GM23248 (cell line): ENCODE measurements around the gene KLF15. TPM values are rescaled to one million over a fixed set of nuclear protein-coding genes. Genes with fewer than 3 reads are reported as not detected.

Source experiments
- DNase-seq: peaks from one replicate; pipeline ENCODE4 v3.0.0-alpha.2; 2015
- H2AFZ ChIP-seq: fragments of 200-600 bp; sonication (generic); 2 replicates; pipeline ENCODE4 v1.6.1; 2016; ENCODE audit warnings: antibody characterized with exemption
- H3F3A ChIP-seq: fragments of 200-600 bp; sonication (generic); 2 replicates; pipeline ENCODE4 v1.6.1; 2016; ENCODE audit warnings: mild to moderate bottlenecking, antibody characterized with exemption, mixed run types; ENCODE audit not compliant: insufficient read depth
- H3K27ac ChIP-seq: fragments of 200-600 bp; sonication (generic); 2 replicates; pipeline ENCODE4 v1.5.1; 2016; ENCODE audit warnings: mild to moderate bottlenecking
- H3K27me3 ChIP-seq: fragments of 200-600 bp; sonication (generic); replicated peaks from 2 replicates; pipeline ENCODE4 v1.6.1; 2016; ENCODE audit warnings: mild to moderate bottlenecking; ENCODE audit not compliant: insufficient read depth
- H3K36me3 ChIP-seq: fragments of 200-600 bp; sonication (generic); 2 replicates; pipeline ENCODE4 v1.6.1; 2016; ENCODE audit warnings: low read depth, mild to moderate bottlenecking
- H3K4me1 ChIP-seq: fragments of 200-600 bp; sonication (generic); 2 replicates; pipeline ENCODE4 v1.6.1; 2016; ENCODE audit warnings: mild to moderate bottlenecking; ENCODE audit not compliant: insufficient read depth
- H3K4me2 ChIP-seq: fragments of 200-600 bp; sonication (generic); one replicate; pipeline ENCODE4 v1.6.1; 2016; ENCODE audit warnings: mild to moderate bottlenecking; ENCODE audit not compliant: unreplicated experiment
- H3K4me3 ChIP-seq: fragments of 200-600 bp; sonication (generic); 2 replicates; pipeline ENCODE4 v1.5.1; 2016; ENCODE audit warnings: mild to moderate bottlenecking
- H3K79me2 ChIP-seq: fragments of 200-600 bp; sonication (generic); 2 replicates; pipeline ENCODE4 v1.6.1; 2016; ENCODE audit warnings: mild to moderate bottlenecking; ENCODE audit not compliant: insufficient read depth
- H3K9ac ChIP-seq: fragments of 200-600 bp; sonication (generic); 2 replicates; pipeline ENCODE4 v1.6.1; 2016; ENCODE audit warnings: mild to moderate bottlenecking
- H3K9me2 ChIP-seq: fragments of 200-600 bp; sonication (generic); 2 replicates; pipeline ENCODE4 v1.6.1; 2016; ENCODE audit warnings: mixed run types, mild to moderate bottlenecking, moderate library complexity; ENCODE audit not compliant: insufficient read depth
- H3K9me3 ChIP-seq: fragments of 200-600 bp; sonication (generic); one replicate; pipeline ENCODE4 v1.6.1; 2017; ENCODE audit warnings: low read depth
- H4K20me1 ChIP-seq: fragments of 200-600 bp; sonication (generic); 2 replicates; pipeline ENCODE4 v1.6.0; 2016; ENCODE audit not compliant: insufficient read depth
- EZH2 ChIP-seq: fragments of 200-600 bp; sonication (generic); IDR thresholded peaks from 2 replicates; pipeline ENCODE4 v1.6.1; 2018; ENCODE audit warnings: antibody characterized with exemption, mild to moderate bottlenecking; ENCODE audit not compliant: insufficient read depth, poor library complexity, severe bottlenecking
- EZH2phosphoT487 ChIP-seq: fragments of 200-600 bp; sonication (generic); IDR thresholded peaks from 2 replicates; pipeline ENCODE4 v1.6.1; 2018; ENCODE audit warnings: antibody characterized with exemption, moderate library complexity, mild to moderate bottlenecking, low read depth; ENCODE audit not compliant: insufficient read depth
- WGBS, 2 experiments: methylation state at CpG; one replicate each; pipeline ENCODE4 v1.1.6; 2015 to 2017; ENCODE audit warnings: low lambda C conversion rate in 2 of 2, low coverage in 1 of 2; ENCODE audit errors: missing lambda C conversion rate in 2 of 2; 5-methylcytosine and 5-hydroxymethylcytosine counted together
- in situ Hi-C: fragments of 300-500 bp; cut with MboI; formaldehyde crosslinking; loops from 2 replicates; pipeline ENCODE4 v1.15.0; 2020
- polyA plus RNA-seq: library from polyadenylated mRNA; unstranded; fragments of >200 nt; fragmentation: Nextera tagmentation; extraction: Ambion mirVana; gene quantifications from 2 replicates; pipeline ENCODE4 v1.2.1, GENCODE V29; 2016
- total RNA-seq: library from RNA; depleted of rRNA; stranded (reverse); fragments of >200 nt; shearing (Covaris generic); gene quantifications from 2 replicates; pipeline ENCODE4 v1.2.3, GENCODE V29; 2014

The KLF15 gene
- total and polyA plus RNA-seq, 2 experiments from 2014 or later: 0.14 to 0.54 TPM

DNA sequence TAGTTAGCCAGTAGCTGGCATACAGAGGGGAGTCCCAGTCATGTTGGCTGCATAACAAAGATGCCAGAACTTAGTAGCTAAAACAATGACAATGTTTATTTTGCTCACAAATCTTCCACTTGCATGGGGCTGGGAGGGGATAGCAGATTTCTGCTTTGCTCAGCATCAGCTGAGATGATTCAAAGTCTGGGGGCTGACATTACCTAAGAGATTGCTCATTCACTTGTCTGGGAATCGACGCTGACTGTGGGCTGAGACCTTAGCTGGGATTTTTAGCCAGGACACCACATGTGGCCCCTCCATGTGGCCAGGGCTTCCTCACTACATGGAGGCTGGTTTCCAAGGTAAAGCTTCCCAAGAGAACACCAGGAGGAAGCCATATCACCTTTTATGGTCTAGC lies 24.8 kb upstream of the KLF15 start:
- DNase-seq: peak; percentile 14
- TF ChIP-seq EZH2: no peak
- TF ChIP-seq EZH2phosphoT487: no peak
- Histone ChIP-seq H3K79me2 (no peaks in the 10 kb centered on the region), H3F3A (no peaks in the 10 kb centered on the region), H3K4me2 (no peak overlapping the region), H3K4me1 (no peaks in the 10 kb centered on the region), H4K20me1 (no peaks in the 10 kb centered on the region), H3K9me2 (no peaks in the 10 kb centered on the region), H2AFZ (no peak overlapping the region), H3K4me3 (no peak overlapping the region), H3K9me3 (no peaks in the 10 kb centered on the region), H3K36me3 (no peaks in the 10 kb centered on the region), H3K27me3 (peaks cover 15% of the 10 kb centered on the region; the same call in 1 of the 2 replicates), H3K9ac (no peak overlapping the region), H3K27ac (no peak overlapping the region)
- in situ Hi-C loops: loop anchor here (25.0 kb wide), 1 partner anchor 420 kb away; the partner anchor contains the start of gene ROPN1B
- WGBS, 2 experiments: 0 to 3% methylated on average over 2 of the region's 2 CpGs

DNA sequence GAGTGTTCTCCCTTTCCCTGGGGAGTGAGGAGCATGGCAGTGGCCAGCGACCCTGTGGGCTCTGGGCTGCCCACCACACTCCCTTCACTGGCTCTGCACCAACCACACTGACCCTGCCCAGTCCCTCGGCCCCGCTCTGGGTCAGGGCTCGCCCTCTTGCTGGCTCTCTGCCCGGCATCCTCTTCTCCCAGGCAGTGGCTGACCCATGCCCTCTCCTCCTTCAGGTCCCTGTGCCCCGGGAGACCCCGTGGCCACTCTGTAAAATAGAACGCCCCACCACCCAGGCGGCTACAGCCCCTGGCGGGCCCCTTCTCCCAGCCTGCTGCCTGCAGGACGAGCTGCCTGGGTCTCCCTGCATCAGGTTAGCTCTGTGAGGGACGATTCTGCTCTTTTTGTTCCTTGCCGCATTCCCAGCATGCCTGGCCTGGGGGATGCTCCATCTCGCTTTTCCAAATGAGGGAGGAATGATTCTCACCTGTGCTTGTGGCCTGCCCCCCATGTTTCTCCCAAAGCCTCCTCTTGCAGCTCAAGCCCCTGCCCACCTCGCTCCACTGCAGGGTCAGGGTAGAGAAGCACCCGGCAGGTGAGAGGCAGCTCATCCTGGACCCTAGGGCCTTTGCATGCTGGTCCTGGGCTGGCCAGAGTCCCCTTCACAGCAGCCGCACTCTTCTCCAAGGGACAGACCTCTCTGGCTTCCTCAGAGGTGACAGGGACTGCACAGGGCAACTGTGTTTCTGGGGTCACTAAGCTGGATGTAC lies 23.0 kb upstream of the KLF15 start:
- no peak overlapping the region for H3K27ac ChIP-seq
- no peak for DNase-seq
- H3F3A ChIP-seq: no peaks in the 10 kb centered on the region
- H3K36me3 ChIP-seq: no peaks in the 10 kb centered on the region
- H3K27me3 ChIP-seq: peaks cover 15% of the 10 kb centered on the region; the same call in 1 of the 2 replicates
- H3K9me2 ChIP-seq: no peaks in the 10 kb centered on the region
- no peaks in the 10 kb centered on the region for H3K9me3 ChIP-seq
- no peak overlapping the region for H3K4me3 ChIP-seq
- H3K9ac ChIP-seq: no peak overlapping the region
- TF ChIP-seq EZH2 (no peak), EZH2phosphoT487 (no peak)
- 59 to 67% methylated on average over 16 to 17 of the region's 17 CpGs for WGBS, 2 experiments
- no peaks in the 10 kb centered on the region for H4K20me1 ChIP-seq
- H3K79me2 ChIP-seq: no peaks in the 10 kb centered on the region
- H2AFZ ChIP-seq: no peak overlapping the region
- H3K4me2 ChIP-seq: no peak overlapping the region
- H3K4me1 ChIP-seq: no peaks in the 10 kb centered on the region
- in situ Hi-C loops: loop anchor here (25.0 kb wide), 1 partner anchor 418 kb away; the partner anchor contains the start of gene ROPN1B

DNA sequence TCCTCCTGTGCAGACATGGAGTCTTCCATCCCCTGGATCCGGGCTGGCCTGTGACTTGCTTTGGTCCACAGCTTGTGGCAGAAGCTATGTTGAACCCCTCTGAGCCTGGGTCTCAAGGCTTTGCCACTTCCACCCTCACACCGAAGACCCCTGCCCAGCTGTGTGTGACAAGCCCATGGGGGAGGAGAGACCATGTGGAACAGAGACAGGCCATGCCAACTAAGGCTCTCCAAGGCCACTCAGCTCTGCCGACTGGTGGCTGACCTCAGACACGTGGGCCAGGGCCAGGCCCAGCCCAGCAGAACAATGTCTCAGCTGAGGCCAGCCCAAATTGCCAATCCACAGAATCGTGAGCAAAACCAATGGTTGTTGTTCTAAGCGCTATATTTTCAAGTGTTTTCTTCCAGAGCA lies 21.1 kb upstream of the KLF15 start:
- Histone ChIP-seq H3K27me3 (0 out of 2 replicates have a peak, but pooled peaks cover 10% of the 10 kb centered on the region), H3K27ac (no peak overlapping the region), H3K9me3 (no peaks in the 10 kb centered on the region), H4K20me1 (no peaks in the 10 kb centered on the region), H3K36me3 (no peaks in the 10 kb centered on the region), H3K9me2 (no peaks in the 10 kb centered on the region), H3K9ac (no peak overlapping the region), H3K4me3 (no peak overlapping the region), H3K4me1 (no peaks in the 10 kb centered on the region), H3K79me2 (no peaks in the 10 kb centered on the region), H2AFZ (no peak overlapping the region), H3K4me2 (no peak overlapping the region), H3F3A (no peaks in the 10 kb centered on the region)
- no peak for DNase-seq
- in situ Hi-C loops: loop anchor here (25.0 kb wide), 1 partner anchor 416 kb away; the partner anchor contains the start of gene ROPN1B
- TF ChIP-seq EZH2phosphoT487: no peak
- TF ChIP-seq EZH2: no peak
- 40 to 45% methylated on average over 6 of the region's 6 CpGs for WGBS, 2 experiments

DNA sequence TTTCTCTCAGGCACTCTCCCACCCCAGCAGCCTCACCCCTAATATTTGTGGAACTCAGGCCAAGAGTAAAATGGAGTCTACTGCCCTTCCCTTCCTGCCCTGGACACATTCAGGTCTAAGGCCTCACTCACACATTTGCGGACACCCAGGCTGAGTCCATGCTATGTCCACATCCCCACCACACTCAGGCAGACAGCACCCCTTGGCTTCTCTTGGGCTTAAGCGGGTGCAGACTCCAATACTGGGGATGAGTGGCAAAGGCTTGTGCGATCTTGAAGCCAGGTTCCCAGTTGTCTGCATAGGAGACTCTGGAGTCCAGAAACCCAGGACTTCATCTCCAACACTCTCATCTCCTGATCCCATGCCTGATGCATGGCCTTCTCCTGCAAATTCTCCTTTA lies 20.0 kb upstream of the KLF15 start:
- no peak overlapping the region for H2AFZ ChIP-seq
- TF ChIP-seq EZH2phosphoT487 (no peak), EZH2 (no peak)
- H3K9me3 ChIP-seq: no peaks in the 10 kb centered on the region
- H3K79me2 ChIP-seq: no peaks in the 10 kb centered on the region
- H3K27me3 ChIP-seq: 0 out of 2 replicates have a peak, but pooled peaks cover 10% of the 10 kb centered on the region
- H3K36me3 ChIP-seq: no peaks in the 10 kb centered on the region
- H3K9ac ChIP-seq: no peak overlapping the region
- WGBS, 2 experiments: 84% methylated on average over 3 of the region's 3 CpGs
- no peak overlapping the region for H3K4me3 ChIP-seq
- no peak overlapping the region for H3K27ac ChIP-seq
- in situ Hi-C loops: loop anchor here (25.0 kb wide), 1 partner anchor 415 kb away; the partner anchor contains the start of gene ROPN1B
- H4K20me1 ChIP-seq: no peaks in the 10 kb centered on the region
- H3K4me2 ChIP-seq: no peak overlapping the region
- no peaks in the 10 kb centered on the region for H3K9me2 ChIP-seq
- no peak for DNase-seq
- H3K4me1 ChIP-seq: no peaks in the 10 kb centered on the region
- H3F3A ChIP-seq: no peaks in the 10 kb centered on the region
